Endodermal cell (in vitro differentiated cells): ENCODE results near the gene GRIP1. TPM values are rescaled to one million over a fixed set of nuclear protein-coding genes. Genes with fewer than 3 reads are reported as not detected.

Experiments used
- DNase-seq: peaks from one replicate; pipeline ENCODE4 v3.0.0-alpha.2; 2017
- H3K27ac ChIP-seq: 2 replicates; pipeline ENCODE4 v1.5.1; 2013; ENCODE audit warnings: mild to moderate bottlenecking, low read depth, low read length, moderate library complexity
- H3K27me3 ChIP-seq: 2 replicates; pipeline ENCODE4 v1.6.1; 2013; ENCODE audit warnings: mild to moderate bottlenecking, low read length, moderate library complexity; ENCODE audit not compliant: insufficient read depth, control insufficient read depth, poor library complexity, severe bottlenecking
- H3K36me3 ChIP-seq: 2 replicates; pipeline ENCODE4 v1.7.0; 2013; ENCODE audit warnings: mild to moderate bottlenecking, low read length, moderate library complexity; ENCODE audit not compliant: control insufficient read depth, insufficient read depth
- H3K4me1 ChIP-seq: one replicate; pipeline ENCODE4 v1.7.0; 2013; ENCODE audit warnings: low read length; ENCODE audit not compliant: control insufficient read depth, insufficient read depth
- H3K4me3 ChIP-seq: 2 replicates; pipeline ENCODE4 v1.5.1; 2013; ENCODE audit warnings: mild to moderate bottlenecking, low read length, moderate library complexity
- H3K9ac ChIP-seq: 2 replicates; pipeline ENCODE4 v1.6.1; 2013; ENCODE audit warnings: mild to moderate bottlenecking, low read length, moderate library complexity; ENCODE audit not compliant: poor library complexity, severe bottlenecking; ENCODE audit errors: extremely low read depth
- H3K9me3 ChIP-seq: 2 replicates; pipeline ENCODE4 v1.6.1; 2013; ENCODE audit warnings: mild to moderate bottlenecking, low read length, moderate library complexity; ENCODE audit not compliant: control insufficient read depth
- H3K27ac Mint-ChIP-seq: 2 replicates; pipeline ENCODE4 v1.8.0; 2020; ENCODE audit warnings: mixed read lengths
- H3K27me3 Mint-ChIP-seq: 2 replicates; pipeline ENCODE4 v1.8.0; 2021; ENCODE audit warnings: mild to moderate bottlenecking, mixed read lengths; ENCODE audit not compliant: insufficient read depth
- H3K36me3 Mint-ChIP-seq: 2 replicates; pipeline ENCODE4 v1.8.0; 2020; ENCODE audit warnings: low read depth, mixed read lengths
- H3K4me1 Mint-ChIP-seq: 2 replicates; pipeline ENCODE4 v1.8.0; 2020; ENCODE audit warnings: mixed read lengths
- H3K4me3 Mint-ChIP-seq: 2 replicates; pipeline ENCODE4 v1.8.0; 2020; ENCODE audit warnings: mild to moderate bottlenecking, moderate library complexity, mixed read lengths
- H3K9me3 Mint-ChIP-seq: 2 replicates; pipeline ENCODE4 v1.8.0; 2020; ENCODE audit warnings: mild to moderate bottlenecking, mixed read lengths
- WGBS, 2 experiments: methylation state at CpG; one replicate each; pipeline versions ENCODE4 v1.1.5 to v1.1.7; 2013; ENCODE audit warnings: missing lambda C conversion rate in 2 of 2, mixed read lengths in 1 of 2; ENCODE audit not compliant: insufficient coverage in 1 of 2, insufficient read length in 1 of 2; 5-methylcytosine and 5-hydroxymethylcytosine counted together
- total RNA-seq, 2 donors: library from RNA; stranded (reverse); fragmentation: NEBNext Ultra II Directional in 1 of 2; extraction: Animal tissue kit (Norgen Biotek cat#: 25700) in 1 of 2; gene quantifications; 2 replicates in 1 of 2; 3 replicates in 1 of 2; pipeline ENCODE4 v1.2.1, GENCODE V29; 2021
- TF ChIP-seq, protein P1 (sequence below): fragments of 200-600 bp; sonication (generic); conservative IDR thresholded peaks from 2 replicates; pipeline ENCODE4 v1.5.0; 2021; ENCODE audit warnings: antibody characterized with exemption, mild to moderate bottlenecking

GRIP1 gene
- total RNA-seq, 2 donors from 2014 or later = 41.0 to 47.6 TPM

DNA sequence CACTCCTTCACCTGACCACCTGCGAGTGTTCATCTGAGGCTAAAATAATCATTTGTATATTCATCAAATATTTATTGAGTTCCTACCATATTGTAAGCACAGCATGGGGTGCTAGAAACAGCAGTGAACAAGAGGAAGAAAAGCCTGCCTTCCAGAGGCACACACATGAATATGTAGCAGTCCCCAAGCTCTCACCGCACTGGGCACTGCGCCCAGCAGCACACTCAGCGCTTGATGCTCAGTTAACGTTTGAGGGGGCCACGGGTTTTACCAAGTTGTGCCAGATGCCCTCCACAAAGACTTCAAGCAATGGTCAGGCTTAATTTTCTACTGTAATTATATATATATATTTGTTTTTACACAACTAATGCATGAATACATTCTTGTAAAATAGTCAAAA, 324.6 kb downstream of the GRIP1 start:
- no peak overlapping the region for H3K9ac ChIP-seq
- Mint-ChIP-seq H3K4me1 (no peaks in the 10 kb centered on the region), H3K9me3 (no peaks in the 10 kb centered on the region), H3K4me3 (no peak overlapping the region), H3K36me3 (peaks cover 5% of the 10 kb centered on the region), H3K27me3 (no peaks in the 10 kb centered on the region), H3K27ac (no peak overlapping the region)
- H3K4me1 ChIP-seq = no peaks in the 10 kb centered on the region
- WGBS, 2 experiments = 96% methylated on average over 6 of the region's 6 CpGs; no CpG with 5 or more reads in 1 of the 2 experiments
- no peaks in the 10 kb centered on the region for H3K9me3 ChIP-seq
- H3K4me3 ChIP-seq = no peak overlapping the region
- no peaks in the 10 kb centered on the region for H3K27me3 ChIP-seq
- no peaks in the 10 kb centered on the region for H3K36me3 ChIP-seq
- no peak overlapping the region for H3K27ac ChIP-seq
- TF ChIP-seq, protein P1, sequence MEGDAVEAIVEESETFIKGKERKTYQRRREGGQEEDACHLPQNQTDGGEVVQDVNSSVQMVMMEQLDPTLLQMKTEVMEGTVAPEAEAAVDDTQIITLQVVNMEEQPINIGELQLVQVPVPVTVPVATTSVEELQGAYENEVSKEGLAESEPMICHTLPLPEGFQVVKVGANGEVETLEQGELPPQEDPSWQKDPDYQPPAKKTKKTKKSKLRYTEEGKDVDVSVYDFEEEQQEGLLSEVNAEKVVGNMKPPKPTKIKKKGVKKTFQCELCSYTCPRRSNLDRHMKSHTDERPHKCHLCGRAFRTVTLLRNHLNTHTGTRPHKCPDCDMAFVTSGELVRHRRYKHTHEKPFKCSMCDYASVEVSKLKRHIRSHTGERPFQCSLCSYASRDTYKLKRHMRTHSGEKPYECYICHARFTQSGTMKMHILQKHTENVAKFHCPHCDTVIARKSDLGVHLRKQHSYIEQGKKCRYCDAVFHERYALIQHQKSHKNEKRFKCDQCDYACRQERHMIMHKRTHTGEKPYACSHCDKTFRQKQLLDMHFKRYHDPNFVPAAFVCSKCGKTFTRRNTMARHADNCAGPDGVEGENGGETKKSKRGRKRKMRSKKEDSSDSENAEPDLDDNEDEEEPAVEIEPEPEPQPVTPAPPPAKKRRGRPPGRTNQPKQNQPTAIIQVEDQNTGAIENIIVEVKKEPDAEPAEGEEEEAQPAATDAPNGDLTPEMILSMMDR = no peak
- DNase-seq = no peak

DNA sequence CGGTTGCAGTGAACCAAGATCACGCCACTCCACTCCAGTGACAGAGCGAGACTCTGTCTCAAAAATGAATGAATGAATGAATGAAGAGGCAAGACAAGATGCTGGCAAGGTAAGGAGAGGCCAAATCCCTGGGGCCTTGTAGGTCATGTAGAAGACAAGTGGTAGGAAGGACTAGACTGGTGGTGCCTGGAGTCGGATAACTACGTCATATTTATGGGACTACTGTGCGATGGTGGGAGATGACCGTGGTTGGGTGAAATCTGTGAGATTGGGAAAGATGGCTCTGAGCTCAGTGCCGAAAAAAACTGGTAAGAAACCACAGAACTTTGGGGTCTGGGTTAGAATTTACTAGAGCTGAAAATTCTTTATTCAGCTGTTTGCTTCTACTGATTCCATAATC, 326.0 kb downstream of the GRIP1 start:
- Mint-ChIP-seq H3K36me3 (peaks cover 14% of the 10 kb centered on the region), H3K4me3 (no peak overlapping the region), H3K9me3 (no peaks in the 10 kb centered on the region), H3K27me3 (no peaks in the 10 kb centered on the region), H3K4me1 (no peaks in the 10 kb centered on the region), H3K27ac (no peak overlapping the region)
- H3K9ac ChIP-seq = no peak overlapping the region
- H3K4me1 ChIP-seq = no peaks in the 10 kb centered on the region
- H3K4me3 ChIP-seq = no peak overlapping the region
- H3K27me3 ChIP-seq = no peaks in the 10 kb centered on the region
- no peaks in the 10 kb centered on the region for H3K9me3 ChIP-seq
- H3K27ac ChIP-seq = no peak overlapping the region
- TF ChIP-seq, protein P1 = no peak
- peaks cover under 1% of the 10 kb centered on the region for H3K36me3 ChIP-seq
- DNase-seq = no peak
- WGBS, 2 experiments = 92 to 97% methylated on average over 7 to 8 of the region's 8 CpGs

DNA sequence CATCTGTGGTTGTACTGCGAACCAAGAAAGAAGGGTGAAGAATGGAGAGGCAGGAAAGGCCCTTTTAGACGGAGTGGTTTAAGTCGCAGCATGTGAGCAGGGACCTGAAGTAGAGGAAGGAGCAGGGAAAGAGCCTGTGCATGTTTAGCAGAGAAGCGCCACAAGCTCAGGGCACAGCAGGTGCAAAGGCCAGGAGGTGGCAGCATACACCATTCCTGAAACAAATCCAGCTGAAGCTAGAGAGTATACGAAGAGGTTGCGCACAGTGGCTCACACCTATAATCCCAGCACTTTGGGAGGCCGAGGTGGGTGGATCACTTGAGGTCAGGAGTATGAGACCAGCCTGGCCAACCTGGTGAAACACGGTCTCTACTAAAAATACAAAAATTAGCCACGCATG, 326.7 kb downstream of the GRIP1 start:
- Mint-ChIP-seq H3K9me3 (no peaks in the 10 kb centered on the region), H3K4me1 (no peaks in the 10 kb centered on the region), H3K36me3 (peaks cover 14% of the 10 kb centered on the region), H3K27me3 (no peaks in the 10 kb centered on the region), H3K27ac (no peak overlapping the region), H3K4me3 (no peak overlapping the region)
- Histone ChIP-seq H3K36me3 (peaks cover 4% of the 10 kb centered on the region), H3K9me3 (no peaks in the 10 kb centered on the region), H3K4me1 (no peaks in the 10 kb centered on the region), H3K27ac (no peak overlapping the region), H3K4me3 (no peak overlapping the region), H3K9ac (no peak overlapping the region), H3K27me3 (no peaks in the 10 kb centered on the region)
- TF ChIP-seq, protein P1 = peak; percentile 81
- WGBS, 2 experiments = 72 to 75% methylated on average over 9 of the region's 9 CpGs
- DNase-seq = peak; percentile 92
